Transverse colon (tissue), 4 donors: ENCODE data around the gene TESK2. TPM values are rescaled to one million over a fixed set of nuclear protein-coding genes. Genes with fewer than 3 reads are reported as not detected.

Experiments used
- DNase-seq: peaks from one replicate; pipeline ENCODE4 v3.0.0-alpha.2; 2019
- H3K27ac ChIP-seq, 4 donors: fragments of 200-600 bp; sonication (generic); 2 replicates each; pipeline ENCODE4 v1.5.1; 2016 to 2018; ENCODE audit warnings: inconsistent platforms in 4 of 4
- H3K27me3 ChIP-seq: fragments of 200-600 bp; sonication (generic); 2 replicates; pipeline ENCODE4 v1.5.1; 2017; ENCODE audit warnings: inconsistent platforms
- H3K36me3 ChIP-seq, 4 donors: fragments of 200-600 bp; sonication (generic); 2 replicates each; pipeline ENCODE4 v1.5.1; 2017 to 2019; ENCODE audit warnings: inconsistent platforms in 4 of 4
- H3K4me1 ChIP-seq, 4 donors: fragments of 200-600 bp; sonication (generic); 2 replicates each; pipeline ENCODE4 v1.5.1; 2017 to 2020; ENCODE audit warnings: inconsistent platforms in 4 of 4
- H3K4me3 ChIP-seq, 4 donors: fragments of 200-600 bp; sonication (generic); 1 replicate in 1 of 4; 2 replicates in 3 of 4; pipeline versions ENCODE4 v1.5.1 to v1.6.1; 2017 to 2019; ENCODE audit warnings: inconsistent platforms in 4 of 4
- H3K9me3 ChIP-seq, 2 donors: fragments of 200-600 bp; sonication (generic); 2 replicates each; pipeline ENCODE4 v1.5.1; 2017 to 2019; ENCODE audit warnings: inconsistent platforms in 2 of 2
- CTCF ChIP-seq, 5 experiments: fragments of 200-600 bp in 3 of 5; fragments of 450-650 bp in 2 of 5; sonication (generic) in 3 of 5; IDR thresholded peaks; 1 replicate in 2 of 5; 2 replicates in 3 of 5; pipeline ENCODE4 v1.5.1; 2016 to 2017; ENCODE audit warnings: antibody characterized with exemption in 5 of 5, inconsistent platforms in 3 of 5, mild to moderate bottlenecking in 2 of 5, moderate library complexity in 1 of 5
- EP300 ChIP-seq: sonication (generic); formaldehyde crosslinking; IDR thresholded peaks from one replicate; pipeline ENCODE4 v1.6.1; 2017; ENCODE audit warnings: antibody characterized with exemption, low read depth
- POLR2A ChIP-seq: fragments of 450-650 bp; IDR thresholded peaks from one replicate; pipeline ENCODE4 v1.6.1; 2016; ENCODE audit warnings: antibody characterized with exemption, mild to moderate bottlenecking, moderate library complexity
- POLR2AphosphoS5 ChIP-seq, 3 donors: sonication (generic); formaldehyde crosslinking; IDR thresholded peaks; one replicate each; pipeline ENCODE4 v1.6.1; 2016; ENCODE audit warnings: antibody characterized with exemption in 3 of 3
- WGBS, 2 donors: methylation state at CpG; one replicate each; pipeline ENCODE4 v1.1.5; 2018; ENCODE audit warnings: low coverage in 1 of 2; 5-methylcytosine and 5-hydroxymethylcytosine counted together
- in situ Hi-C, 4 donors: fragments of 200-750 bp; cut with MboI; loops; one replicate each; pipeline versions ENCODE4 v1.15.0 to v1.15.1; 2017; ENCODE audit warnings: low sequenced_read_pairs in 3 of 4, low pct_ligation_motif_present in 1 of 4, low pct_unique_long_range_greater_than_20kb in 1 of 4
- intact Hi-C: fragments of 100-400 bp; cut with DNase I; formaldehyde crosslinking; loops from one replicate; pipeline ENCODE4 v1.15.1; 2023; ENCODE audit warnings: low total_unique reads
- total RNA-seq, 4 donors: library from RNA; depleted of rRNA; stranded (reverse); fragments of >200 nt; gene quantifications; one replicate each; pipeline ENCODE4 v1.1.0, GENCODE V29; 2016

Gene TESK2
- total RNA-seq, 4 donors from 2014 or later = 5.2 to 32.2 (median 14.5) TPM

DNA sequence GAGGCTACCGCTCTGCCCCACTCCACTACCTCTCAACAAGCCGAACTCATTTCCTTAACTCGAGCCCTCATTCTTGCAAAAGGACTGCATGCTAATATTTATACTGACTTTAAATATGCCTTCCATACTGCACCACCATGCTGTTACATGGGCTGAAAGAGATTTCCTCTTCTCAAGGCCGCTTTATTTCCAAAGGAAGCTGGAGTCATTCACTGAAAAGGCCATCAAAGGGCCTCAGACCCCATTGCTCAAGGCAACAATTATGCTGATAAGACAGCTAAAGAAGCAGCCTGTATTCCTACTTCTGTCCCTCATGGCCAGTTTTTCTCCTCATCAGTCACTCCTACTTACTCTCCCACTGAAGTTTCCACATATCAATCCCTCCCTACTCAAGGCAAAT lies 171.2 kb downstream of the TESK2 start:
- in situ Hi-C loops = loop anchor here in 3 of 4 donors (25.0 kb wide), 2 partner anchors 482 to 532 kb away; partner anchors contain the start of genes BEST4 (in 2 of the 3), RPS8 (in 2 of the 3) and PTCH2 (in 1 of the 3)
- H3K9me3 ChIP-seq = no peaks in the 10 kb centered on the region
- TF ChIP-seq CTCF (IDR thresholded peaks at IDR 0.05) (no peak), EP300 (no peak), POLR2A (no peak), POLR2AphosphoS5 (IDR thresholded peaks at IDR 0.05) (no peak)
- 79 to 93% methylated on average over 4 of the region's 4 CpGs for WGBS, 2 donors
- no peak for DNase-seq
- H3K4me3 ChIP-seq = no peak overlapping the region
- no peak overlapping the region for H3K27ac ChIP-seq
- intact Hi-C loops = no loop called here
- no peaks in the 10 kb centered on the region for H3K27me3 ChIP-seq
- no peaks in the 10 kb centered on the region for H3K4me1 ChIP-seq
- H3K36me3 ChIP-seq = no peaks in the 10 kb centered on the region

GRCh38 chr1:45317166-45317565 lies 173.8 kb downstream of the TESK2 start:
- 64 to 80% methylated on average over 1 to 4 of the region's 4 CpGs for WGBS, 2 donors
- no peak overlapping the region for H3K4me3 ChIP-seq
- in situ Hi-C loops (loop anchor here in 3 of 4 donors (25.0 kb wide), 2 partner anchors 480 to 530 kb away; partner anchors contain the start of genes BEST4 (in 2 of the 3), RPS8 (in 2 of the 3) and PTCH2 (in 1 of the 3)), intact Hi-C loops (no loop called here)
- H3K9me3 ChIP-seq = no peaks in the 10 kb centered on the region
- no peak overlapping the region for H3K27ac ChIP-seq
- H3K27me3 ChIP-seq = no peaks in the 10 kb centered on the region
- no peak for DNase-seq
- no peaks in the 10 kb centered on the region for H3K36me3 ChIP-seq
- TF ChIP-seq POLR2A = no peak
- TF ChIP-seq EP300 = no peak
- no peak for TF ChIP-seq CTCF (IDR thresholded peaks at IDR 0.05)
- no peak for TF ChIP-seq POLR2AphosphoS5 (IDR thresholded peaks at IDR 0.05)
- H3K4me1 ChIP-seq = no peaks in the 10 kb centered on the region

- intact Hi-C loops (no loop called here), in situ Hi-C loops (loop anchor here in 3 of 4 donors (25.0 kb wide), 2 partner anchors 477 to 527 kb away; partner anchors contain the start of genes BEST4 (in 2 of the 3), RPS8 (in 2 of the 3) and PTCH2 (in 1 of the 3))
- Histone ChIP-seq H3K27ac (no peak overlapping the region), H3K9me3 (no peaks in the 10 kb centered on the region), H3K4me1 (no peaks in the 10 kb centered on the region), H3K27me3 (no peaks in the 10 kb centered on the region), H3K36me3 (no peaks in the 10 kb centered on the region), H3K4me3 (no peak overlapping the region)
- no peak for DNase-seq
- TF ChIP-seq CTCF (IDR thresholded peaks at IDR 0.05) (no peak), EP300 (no peak), POLR2AphosphoS5 (IDR thresholded peaks at IDR 0.05) (no peak), POLR2A (no peak)
- whole genome bisulfite sequencing, 2 donors = 65 to 75% methylated on average over 3 of the region's 3 CpGs
These were observed 176.7 kb downstream of the TESK2 start for GRCh38 chr1:45314266-45314665.

GRCh38 chr1:45306905-45307304 lies 184.1 kb downstream of the TESK2 start:
- Histone ChIP-seq H3K4me3 (no peak overlapping the region), H3K27me3 (no peaks in the 10 kb centered on the region), H3K27ac (no peak overlapping the region), H3K4me1 (peaks cover 8 to 16% (median 10%) of the 10 kb centered on the region in 4 donors), H3K36me3 (no peaks in the 10 kb centered on the region), H3K9me3 (no peaks in the 10 kb centered on the region)
- intact Hi-C loops = no loop called here
- WGBS, 2 donors = 70 to 77% methylated on average over 3 of the region's 3 CpGs
- in situ Hi-C loops = loop anchor here in 3 of 4 donors (10.0 to 25.0 kb wide), 3 partner anchors 292 to 520 kb away; partner anchors contain the start of genes BEST4 (in 2 of the 3), RPS8 (in 2 of the 3), HECTD3 (in 1 of the 3) and PTCH2 (in 1 of the 3)
- no peak for TF ChIP-seq EP300
- TF ChIP-seq CTCF (IDR thresholded peaks at IDR 0.05) = no peak
- TF ChIP-seq POLR2AphosphoS5 (IDR thresholded peaks at IDR 0.05) = no peak
- TF ChIP-seq POLR2A = no peak
- DNase-seq = no peak
